Embryonic facial prominence (tissue), 1 donor: Measurements from ENCODE around the gene RNF135.
"Not testable (repeated sequence)": the region's sequence is repeated elsewhere in the genome, so short reads cannot be mapped to it uniquely, and the experiment has no call there.

Source experiments
- DNase-seq: peaks from one replicate; pipeline ENCODE4 v3.0.0-alpha.2; 2016; ENCODE audit errors: extremely low spot score

Gene RNF135

GRCh38 chr17:30997842-30998241, 27.0 kb downstream of the RNF135 start:
- DNase-seq: no peak

DNA sequence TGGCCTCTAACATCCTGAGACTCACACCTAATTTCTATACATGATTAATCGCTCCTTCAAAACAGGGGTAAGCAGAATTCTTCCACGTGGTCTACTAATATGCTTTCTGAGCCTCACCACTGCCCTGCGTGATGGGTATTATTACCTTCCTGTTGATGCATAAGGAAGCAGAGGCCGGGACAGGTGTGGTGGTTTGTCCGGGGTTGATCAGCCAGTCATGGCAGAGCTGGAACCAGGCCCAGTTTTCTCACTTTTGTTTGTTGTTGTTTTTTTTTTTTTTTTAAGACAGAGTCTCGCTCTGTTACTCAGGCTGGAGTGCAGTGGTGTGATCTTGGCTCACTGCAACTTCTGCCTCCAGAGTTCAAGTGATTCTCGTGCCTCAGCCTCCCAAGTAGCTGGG, 31.2 kb downstream of the RNF135 start:
- DNase-seq: no peak

- DNase-seq: no peak
Observed at GRCh38 chr17:31003225-31003866, 32.5 kb downstream of the RNF135 start.

- no peak for DNase-seq
Observed at GRCh38 chr17:31004160-31004559, 33.3 kb downstream of the RNF135 start.

GRCh38 chr17:31007695-31008373, 37.0 kb downstream of the RNF135 start:
- no peak for DNase-seq

DNA sequence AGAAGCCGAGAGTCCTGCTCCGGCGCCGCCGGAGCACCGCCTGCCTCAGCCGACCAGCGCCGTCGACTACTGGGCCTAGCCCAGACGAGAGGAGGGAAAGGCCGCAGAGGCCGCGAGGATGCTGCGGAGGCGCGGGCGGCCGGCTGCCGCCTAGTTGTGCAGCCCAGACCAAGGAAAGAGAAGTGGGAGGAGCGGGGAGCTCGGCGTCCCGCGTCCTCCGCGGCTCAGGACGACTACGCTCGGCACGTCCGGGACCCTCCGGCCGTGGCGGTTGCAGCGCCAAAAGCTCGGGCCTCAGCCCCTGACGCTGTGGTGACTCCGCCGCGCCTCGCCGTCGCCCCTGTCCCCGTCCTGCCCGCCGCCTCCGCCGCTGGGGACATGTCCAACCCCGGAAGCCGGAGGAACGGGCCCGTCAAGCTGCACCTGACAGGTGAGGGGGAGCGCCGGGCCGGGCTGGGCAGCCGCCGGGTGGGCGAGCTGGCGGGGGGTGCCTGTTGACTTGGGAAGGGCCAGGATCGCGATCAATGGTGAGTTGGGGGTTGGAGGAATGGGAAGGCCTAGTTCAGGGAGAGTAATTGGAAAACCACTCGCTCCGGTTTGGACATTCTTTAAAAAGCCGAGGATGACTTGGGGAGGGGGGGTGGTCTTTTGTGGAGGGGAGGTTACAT, 37.7 kb downstream of the RNF135 start:
- DNase-seq: no peak

GRCh38 chr17:31009042-31009702, 38.3 kb downstream of the RNF135 start:
- not testable (repeated sequence) for DNase-seq

DNA sequence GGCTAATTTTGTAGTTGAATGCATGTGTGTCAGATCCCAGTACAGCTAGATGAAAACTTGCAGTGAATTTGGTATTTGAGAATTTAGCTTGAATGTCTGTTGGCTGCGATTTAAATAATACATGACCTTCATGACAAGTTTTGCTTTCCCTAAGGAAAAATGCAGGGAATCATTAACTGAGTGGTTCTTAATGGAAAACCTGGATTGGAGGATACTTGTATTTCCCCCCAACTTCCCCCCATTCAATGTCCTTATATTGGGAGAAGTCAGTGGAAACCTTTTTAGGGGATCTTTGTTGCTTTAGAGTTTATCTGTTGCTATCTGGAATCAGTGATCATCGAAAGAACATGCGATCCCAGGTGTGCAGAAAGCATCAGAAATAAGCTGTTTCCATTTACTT, 39.2 kb downstream of the RNF135 start:
- not testable (repeated sequence) for DNase-seq

DNA sequence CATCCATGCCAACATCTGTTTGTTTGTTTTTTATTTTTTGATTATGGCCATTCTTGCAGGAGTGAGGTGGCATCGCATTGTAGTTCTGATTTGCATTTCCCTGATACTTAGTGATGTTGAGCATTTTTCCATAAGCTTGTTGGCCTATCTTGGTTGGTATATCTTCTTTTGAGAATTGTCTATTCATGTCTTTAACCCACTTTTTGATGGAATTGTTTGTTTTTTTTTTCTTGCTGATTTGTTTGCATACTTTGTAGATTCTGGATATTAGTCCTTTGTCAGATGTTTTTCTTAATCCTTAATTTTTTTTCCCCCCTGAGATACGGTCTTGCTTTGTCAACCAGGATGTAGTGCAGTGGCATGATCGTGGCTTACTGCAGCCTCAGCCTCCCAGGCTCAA, 43.0 kb downstream of the RNF135 start:
- DNase-seq: no peak

- no peak for DNase-seq
Observed at GRCh38 chr17:31015639-31016038, 44.8 kb downstream of the RNF135 start.

GRCh38 chr17:31019004-31019403, 48.2 kb downstream of the RNF135 start:
- DNase-seq: no peak

DNA sequence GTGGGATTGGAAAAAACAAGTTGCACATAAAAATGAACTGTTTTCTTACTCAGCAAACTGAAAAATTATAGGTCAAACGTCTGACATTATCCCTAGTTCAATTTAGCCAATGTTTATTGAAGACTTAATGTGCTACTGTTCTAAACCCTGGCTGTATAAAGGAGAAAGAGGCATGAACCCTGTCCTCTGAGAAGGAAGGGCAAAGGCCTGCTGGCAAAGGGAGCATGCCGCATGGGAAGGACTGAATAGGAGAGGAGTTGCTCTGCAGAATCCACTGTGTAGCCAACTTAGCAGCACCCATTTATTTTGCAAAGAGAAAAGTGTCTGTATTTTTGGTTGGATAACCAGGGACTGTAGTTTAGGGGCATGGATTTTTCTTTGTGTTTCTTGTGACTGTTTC, 52.3 kb downstream of the RNF135 start:
- not testable (repeated sequence) for DNase-seq

DNA sequence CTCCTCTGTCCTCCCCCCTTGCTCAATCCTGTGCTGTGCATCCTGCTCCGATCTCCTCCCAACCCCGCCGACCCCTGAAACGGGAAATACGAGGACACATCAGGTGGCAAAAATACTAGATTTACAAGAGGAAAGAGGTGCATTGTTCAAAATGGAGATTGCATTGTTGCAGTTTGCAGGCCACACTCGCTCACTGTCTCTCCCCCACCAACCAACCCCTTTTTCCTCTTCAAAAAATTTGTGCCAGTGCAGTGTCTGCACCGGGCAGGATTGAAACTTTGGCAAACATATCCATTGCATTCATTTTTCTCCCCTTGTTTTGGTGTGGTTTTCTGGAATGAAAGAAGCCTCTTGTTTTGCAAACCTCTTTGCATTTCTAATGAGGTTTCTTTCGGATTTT, 61.0 kb downstream of the RNF135 start:
- DNase-seq: no peak

DNA sequence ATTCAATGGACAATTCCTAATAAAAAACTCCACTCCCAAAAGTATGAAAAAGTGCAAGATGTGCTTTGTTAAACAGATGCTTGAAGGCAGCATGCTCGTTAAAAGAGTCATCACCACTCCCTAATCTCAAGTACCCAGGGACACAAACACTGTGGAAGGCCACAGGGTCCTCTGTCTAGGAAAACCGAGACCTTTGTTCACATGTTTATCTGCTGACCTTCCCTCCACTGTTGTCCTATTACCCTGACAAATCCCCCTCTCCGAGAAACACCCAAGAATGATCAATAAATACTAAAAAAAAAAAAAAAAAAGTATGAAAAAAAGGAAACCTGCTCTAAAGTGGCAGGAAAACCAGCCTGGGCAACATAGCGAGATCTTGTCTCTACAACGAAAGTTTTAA, 64.8 kb downstream of the RNF135 start:
- DNase-seq: not testable (repeated sequence)

GRCh38 chr17:31040837-31041236, 70.0 kb downstream of the RNF135 start:
- DNase-seq: not testable (repeated sequence)

GRCh38 chr17:31042378-31042777, 71.5 kb downstream of the RNF135 start:
- DNase-seq: not testable (repeated sequence)

- DNase-seq: not testable (repeated sequence)
Observed at GRCh38 chr17:31046856-31047425, 76.1 kb downstream of the RNF135 start.

- DNase-seq: no peak
Observed at GRCh38 chr17:31048142-31048541, 77.3 kb downstream of the RNF135 start.

- DNase-seq: no peak
Observed at GRCh38 chr17:31048780-31049179, 77.9 kb downstream of the RNF135 start.
